Upper lobe of left lung (tissue), 6 donors: Measurements from ENCODE around the gene GULP1. TPM values are rescaled to one million over a fixed set of nuclear protein-coding genes. Genes with fewer than 3 reads are reported as not detected.

Source experiments
- ATAC-seq, 2 donors: fragments of 200-7000 bp; cut with Tn5 transposase; one replicate each; pipeline ENCODE4 v1.9.1; 2022; ENCODE audit warnings: mild to moderate bottlenecking in 2 of 2, moderate library complexity in 2 of 2; ENCODE audit not compliant: low FRiP score in 2 of 2
- DNase-seq, 2 donors: peaks; one replicate each; pipeline ENCODE4 v3.0.0-alpha.2; 2019 to 2020
- H3K27ac ChIP-seq, 4 donors: fragments of 200-600 bp; sonication (generic); one replicate each; pipeline ENCODE4 v1.5.1; 2016 to 2019
- H3K27me3 ChIP-seq, 4 donors: fragments of 200-600 bp; sonication (generic); one replicate each; pipeline ENCODE4 v1.5.1; 2017 to 2019
- H3K36me3 ChIP-seq, 4 donors: fragments of 200-600 bp; sonication (generic); one replicate each; pipeline ENCODE4 v1.5.1; 2016 to 2019
- H3K4me1 ChIP-seq, 4 donors: fragments of 200-600 bp; sonication (generic); one replicate each; pipeline ENCODE4 v1.5.1; 2018 to 2019
- H3K4me3 ChIP-seq, 4 donors: fragments of 200-600 bp; sonication (generic); one replicate each; pipeline ENCODE4 v1.5.1; 2017 to 2019; ENCODE audit warnings: mild to moderate bottlenecking in 2 of 4, moderate library complexity in 1 of 4
- H3K9me3 ChIP-seq, 4 donors: fragments of 200-600 bp; sonication (generic); one replicate each; pipeline ENCODE4 v1.5.1; 2018 to 2019
- CTCF ChIP-seq, 6 experiments: fragments of 450-650 bp in 4 of 6; fragments of 200-600 bp in 2 of 6; sonication (generic) in 2 of 6; IDR thresholded peaks; one replicate each; pipeline ENCODE4 v1.5.1; 2016 to 2019; ENCODE audit warnings: antibody characterized with exemption in 6 of 6
- EP300 ChIP-seq, 4 donors: sonication (generic); formaldehyde crosslinking; IDR thresholded peaks; one replicate each; pipeline ENCODE4 v1.5.1; 2017; ENCODE audit warnings: antibody characterized with exemption in 4 of 4, control low read depth in 2 of 4
- POLR2A ChIP-seq, 4 donors: fragments of 450-650 bp; IDR thresholded peaks; one replicate each; pipeline ENCODE4 v1.5.1; 2016 to 2017; ENCODE audit warnings: antibody characterized with exemption in 4 of 4, mild to moderate bottlenecking in 2 of 4
- POLR2AphosphoS5 ChIP-seq, 2 donors: sonication (generic); formaldehyde crosslinking; IDR thresholded peaks; one replicate each; pipeline ENCODE4 v1.5.1; 2017; ENCODE audit warnings: antibody characterized with exemption in 2 of 2
- WGBS, 2 donors: methylation state at CpG; one replicate each; pipeline ENCODE4 v1.1.5; 2017 to 2018; 5-methylcytosine and 5-hydroxymethylcytosine counted together
- total RNA-seq, 6 donors: library from RNA; depleted of rRNA in 4 of 6; stranded (reverse); fragments of >200 nt in 4 of 6; gene quantifications; one replicate each; pipeline versions ENCODE4 v1.1.0 to v1.2.1, GENCODE V29; 2016 to 2021
- donor health status: DM: no; HTN: no; CAD: no; lungs with moderate emphysema.
- donor health status: DM: no; HTN: yes; CAD: no; lungs with severe emphysema.

GULP1 gene
- total RNA-seq, 6 donors from 2014 or later: 12.5 to 71.2 (median 32.7) TPM

DNA sequence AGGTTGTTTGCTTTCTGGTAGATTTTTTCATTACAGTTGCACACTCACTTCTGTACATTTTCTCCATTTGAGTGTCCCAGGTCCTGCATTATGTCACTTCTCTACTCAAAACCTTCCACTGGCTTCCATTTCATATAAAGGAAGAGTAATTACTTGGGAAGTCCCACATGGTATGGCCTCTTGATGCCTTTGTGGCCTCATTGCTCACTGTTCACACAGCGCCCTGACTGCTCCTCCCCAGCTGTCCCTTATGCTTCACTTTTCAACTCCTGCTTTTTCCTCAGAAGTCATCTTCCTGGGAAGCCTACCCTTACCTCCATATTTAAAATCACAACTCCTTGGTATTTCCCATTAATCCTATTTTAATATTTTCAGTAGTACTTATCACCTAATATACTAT is 24.7 kb downstream of the GULP1 start:
- Histone ChIP-seq H3K27me3 (no peaks in the 10 kb centered on the region), H3K4me1 (no peaks in the 10 kb centered on the region), H3K9me3 (no peaks in the 10 kb centered on the region), H3K27ac (no peak overlapping the region), H3K36me3 (no peaks in the 10 kb centered on the region), H3K4me3 (no peak overlapping the region)
- DNase-seq: no peak
- WGBS, 2 donors: 100% methylated on average over 1 of the region's 1 CpG
- no peak for ATAC-seq
- TF ChIP-seq EP300 (IDR thresholded peaks at IDR 0.05): no peak
- TF ChIP-seq CTCF (IDR thresholded peaks at IDR 0.05): no peak
- no peak for TF ChIP-seq POLR2AphosphoS5 (IDR thresholded peaks at IDR 0.05)
- no peak for TF ChIP-seq POLR2A (IDR thresholded peaks at IDR 0.05)

DNA sequence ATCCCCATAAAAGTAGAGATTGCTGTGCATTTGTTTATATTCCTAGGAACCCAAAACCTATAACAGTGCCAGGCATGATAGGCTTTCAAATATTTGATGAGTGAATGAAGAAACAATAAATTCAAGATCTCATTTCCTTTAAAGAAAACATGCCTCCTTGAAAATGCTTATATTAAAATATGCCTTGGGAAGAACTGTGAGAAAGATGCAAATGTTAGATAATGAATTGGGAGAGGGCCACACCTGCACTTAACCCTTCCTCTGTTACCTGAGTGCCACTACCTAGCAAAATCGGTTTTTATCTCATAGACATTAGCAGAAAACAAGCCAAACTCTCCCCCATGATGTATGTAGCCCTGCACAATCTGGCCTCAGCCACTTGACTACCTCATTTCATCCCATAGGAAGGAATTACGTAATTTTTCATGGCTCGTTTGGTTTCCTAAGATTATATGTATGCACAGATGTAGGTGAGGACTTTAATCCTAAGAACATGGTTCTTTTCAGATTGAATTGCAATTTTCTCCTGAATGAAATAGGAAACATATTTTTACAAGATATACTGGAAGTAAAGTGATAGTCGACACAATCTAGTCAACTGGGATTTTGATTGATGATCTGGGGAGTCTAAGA is 25.2 kb downstream of the GULP1 start:
- DNase-seq (no peak), ATAC-seq (no peak)
- no peak overlapping the region for H3K27ac ChIP-seq
- TF ChIP-seq EP300 (IDR thresholded peaks at IDR 0.05): no peak
- TF ChIP-seq CTCF (IDR thresholded peaks at IDR 0.05): no peak
- TF ChIP-seq POLR2AphosphoS5 (IDR thresholded peaks at IDR 0.05): no peak
- TF ChIP-seq POLR2A (IDR thresholded peaks at IDR 0.05): no peak
- H3K36me3 ChIP-seq: no peaks in the 10 kb centered on the region
- 73 to 91% methylated on average over 4 of the region's 4 CpGs for WGBS, 2 donors
- no peak overlapping the region for H3K4me3 ChIP-seq
- H3K4me1 ChIP-seq: no peaks in the 10 kb centered on the region
- H3K9me3 ChIP-seq: no peaks in the 10 kb centered on the region
- no peaks in the 10 kb centered on the region for H3K27me3 ChIP-seq

GRCh38 chr2:188318161-188318749 is 26.6 kb downstream of the GULP1 start:
- DNase-seq: no peak
- Histone ChIP-seq H3K4me3 (no peak overlapping the region), H3K36me3 (no peaks in the 10 kb centered on the region), H3K9me3 (no peaks in the 10 kb centered on the region), H3K4me1 (peaks cover 0 to 6% (median 2%) of the 10 kb centered on the region in 4 donors), H3K27me3 (no peaks in the 10 kb centered on the region), H3K27ac (no peak overlapping the region)
- ATAC-seq: no peak
- WGBS, 2 donors: 85 to 88% methylated on average over 4 of the region's 4 CpGs
- TF ChIP-seq POLR2AphosphoS5 (IDR thresholded peaks at IDR 0.05) (no peak), POLR2A (IDR thresholded peaks at IDR 0.05) (no peak), CTCF (IDR thresholded peaks at IDR 0.05) (no peak), EP300 (IDR thresholded peaks at IDR 0.05) (no peak)

DNA sequence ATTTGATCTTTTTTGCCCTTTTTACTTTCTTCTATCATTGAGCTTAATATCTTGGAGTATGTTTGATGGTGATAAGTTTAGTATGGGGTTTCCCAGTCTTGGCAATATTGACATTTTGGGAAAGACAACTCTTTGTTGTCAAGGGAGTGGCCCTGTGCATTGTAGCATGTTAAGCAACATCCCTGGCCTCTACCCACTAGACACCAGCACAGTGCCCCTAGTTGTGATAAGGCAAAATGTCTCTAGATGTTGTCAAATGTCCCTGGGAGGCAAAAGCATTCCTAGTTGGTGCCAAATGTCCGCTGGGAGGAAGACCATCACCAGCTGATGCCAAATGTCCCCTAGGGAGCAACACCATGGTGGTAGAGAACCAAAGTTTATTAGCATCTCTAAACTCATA is 28.2 kb downstream of the GULP1 start:
- ATAC-seq (no peak), DNase-seq (no peak)
- Histone ChIP-seq H3K4me3 (no peak overlapping the region), H3K27ac (no peak overlapping the region), H3K9me3 (no peaks in the 10 kb centered on the region), H3K27me3 (no peaks in the 10 kb centered on the region), H3K4me1 (peaks cover 0 to 8% (median 3%) of the 10 kb centered on the region in 4 donors), H3K36me3 (no peaks in the 10 kb centered on the region)
- 90 to 94% methylated on average over 1 of the region's 1 CpG for WGBS, 2 donors
- no peak for TF ChIP-seq CTCF (IDR thresholded peaks at IDR 0.05)
- no peak for TF ChIP-seq EP300 (IDR thresholded peaks at IDR 0.05)
- no peak for TF ChIP-seq POLR2AphosphoS5 (IDR thresholded peaks at IDR 0.05)
- TF ChIP-seq POLR2A (IDR thresholded peaks at IDR 0.05): no peak

GRCh38 chr2:188320861-188321260 is 29.2 kb downstream of the GULP1 start:
- 50 to 68% methylated on average over 2 of the region's 2 CpGs for WGBS, 2 donors
- Histone ChIP-seq H3K4me3 (no peak overlapping the region), H3K27ac (no peak overlapping the region), H3K36me3 (no peaks in the 10 kb centered on the region), H3K4me1 (peaks cover 0 to 8% (median 3%) of the 10 kb centered on the region in 4 donors), H3K27me3 (no peaks in the 10 kb centered on the region), H3K9me3 (no peaks in the 10 kb centered on the region)
- ATAC-seq: no peak
- DNase-seq: no peak
- no peak for TF ChIP-seq POLR2AphosphoS5 (IDR thresholded peaks at IDR 0.05)
- TF ChIP-seq CTCF (IDR thresholded peaks at IDR 0.05): no peak
- no peak for TF ChIP-seq EP300 (IDR thresholded peaks at IDR 0.05)
- TF ChIP-seq POLR2A (IDR thresholded peaks at IDR 0.05): no peak
